Heart right ventricle (tissue), 16 donors: ENCODE results near the gene MAD1L1. TPM values are rescaled to one million over a fixed set of nuclear protein-coding genes. Genes with fewer than 3 reads are reported as not detected.

ENCODE experiments used
- ATAC-seq, 8 donors: fragments of 200-7000 bp; cut with Tn5 transposase; one replicate each; pipeline ENCODE4 v1.9.1; 2020; ENCODE audit warnings: mild to moderate bottlenecking in 8 of 8, moderate library complexity in 8 of 8, moderate number of reproducible peaks in 1 of 8
- DNase-seq, 2 donors: peaks; one replicate each; pipeline ENCODE4 v3.0.0-alpha.2; 2020
- H3K27ac ChIP-seq, 10 donors: fragments of 200-600 bp; sonication (generic) in 2 of 10; one replicate each; pipeline versions ENCODE4 v1.5.0 to v1.8.0; 2020 to 2022; ENCODE audit warnings: mild to moderate bottlenecking in 3 of 10
- H3K27me3 ChIP-seq, 7 donors: fragments of 200-600 bp; one replicate each; pipeline ENCODE4 v1.8.0; 2021 to 2022; ENCODE audit warnings: mild to moderate bottlenecking in 2 of 7
- H3K36me3 ChIP-seq, 9 donors: fragments of 200-600 bp; sonication (generic) in 1 of 9; one replicate each; pipeline versions ENCODE4 v1.5.0 to v1.8.0; 2020 to 2022; ENCODE audit warnings: mild to moderate bottlenecking in 2 of 9
- H3K4me1 ChIP-seq, 9 donors: fragments of 200-600 bp; sonication (generic) in 1 of 9; one replicate each; pipeline versions ENCODE4 v1.5.0 to v1.8.0; 2020 to 2022; ENCODE audit warnings: mild to moderate bottlenecking in 4 of 9
- H3K4me3 ChIP-seq, 10 donors: fragments of 200-600 bp; sonication (generic) in 2 of 10; one replicate each; pipeline versions ENCODE4 v1.5.0 to v1.8.0; 2020 to 2022; ENCODE audit warnings: mild to moderate bottlenecking in 7 of 10, moderate library complexity in 2 of 10
- H3K9me3 ChIP-seq, 11 donors: fragments of 200-600 bp in 10 of 11; sonication (generic) in 2 of 11; one replicate each; pipeline versions ENCODE4 v1.5.0 to v1.8.0; 2013 to 2022; ENCODE audit warnings: mild to moderate bottlenecking in 2 of 11, control low read depth in 1 of 11, moderate library complexity in 1 of 11
- CTCF ChIP-seq, 9 donors: fragments of 200-600 bp; sonication (generic) in 2 of 9; IDR thresholded peaks; one replicate each; pipeline versions ENCODE4 v1.5.0 to v1.8.0; 2021 to 2022; ENCODE audit warnings: antibody characterized with exemption in 9 of 9, mild to moderate bottlenecking in 5 of 9, moderate library complexity in 1 of 9
- WGBS, 2 donors: extraction: QIAGEN DNeasy Blood & Tissue Kit; methylation state at CpG; one replicate each; pipeline ENCODE4 v1.1.7; 2013; ENCODE audit warnings: inconsistent platforms in 1 of 2; 5-methylcytosine and 5-hydroxymethylcytosine counted together
- intact Hi-C, 10 donors: fragments of 100-400 bp; cut with DNase I; formaldehyde crosslinking; loops; one replicate each; pipeline versions ENCODE4 v1.11.1 to v1.14.2; 2022
- polyA plus RNA-seq, 2 donors: library from polyadenylated mRNA; stranded (reverse); fragments of 200-250 nt; gene quantifications; one replicate each; pipeline ENCODE4 v1.2.3, GENCODE V29; 2013
- total RNA-seq, 10 donors: library from RNA; stranded (reverse); fragmentation: NEBNext Ultra II Directional in 3 of 10; extraction: Animal tissue kit (Norgen Biotek cat#: 25700) in 3 of 10; gene quantifications; one replicate each; pipeline versions ENCODE4 v1.2.1 to v1.2.4, GENCODE V29; 2021 to 2023
- donor health status: Arrhythmogenic right ventricular cardiomyopathy.
- donor health status: ischemic (EF 13 %, LVEDD 7.1; RV severe dilation, severe dysfunction).
- donor health status: healthy with polysubstance abuse.
- donor health status: DM: no; HTN: yes; CAD: no.
- donor health status: DM: no; HTN: no; CAD: no.
- donor health status: ischemic (EF 25% LVEDD 6.9; RV normal size, moderate dysfunction).
- donor health status: ischemic (EF 25% LVEDD 5.7; RV mildly dilated, moderate dysfunction).
- donor health status: healthy.
- donor health status: DM: yes; HTN: yes; CAD: no.
- donor health status: Ischemic cardiomyopathy.
- donor health status: ischemic (EF 35%, LVEDD 5.7; RV mildly dilated, moderate dysfunction).
- donor health status: nonischemic (EF 11% LVEDD 7.7; RV severe dilation, severe dysfunction).
- donor health status: DM: yes; HTN: yes; CAD: no.
- donor health status: PGD.
- donor health status: ischemic (EF 29% LVEDD 5.4; RV normal size, mild dysfunction).
- donor health status: nonischemic (EF 23%, LVEDD 6.1; RV moderate dilation, normal function).

The MAD1L1 gene
- total and polyA plus RNA-seq, 12 donors = 13.8 to 46.8 (median 20.2) TPM

- Histone ChIP-seq H3K9me3 (no peaks in the 10 kb centered on the region), H3K36me3 (peaks cover 0 to 29% (median 0%) of the 10 kb centered on the region in 9 donors), H3K4me3 (no peak overlapping the region), H3K27me3 (no peaks in the 10 kb centered on the region), H3K4me1 (peaks cover 4 to 27% (median 14%) of the 10 kb centered on the region in 9 donors), H3K27ac (no peak overlapping the region)
- ATAC-seq (no peak), DNase-seq (no peak)
- TF ChIP-seq CTCF (IDR thresholded peaks at IDR 0.05) = no peak
- WGBS, 2 donors = 94 to 96% methylated on average over 26 of the region's 26 CpGs
- intact Hi-C loops = no loop called here
Observed at GRCh38 chr7:1890289-1891235, 342.2 kb downstream of the MAD1L1 start.

DNA sequence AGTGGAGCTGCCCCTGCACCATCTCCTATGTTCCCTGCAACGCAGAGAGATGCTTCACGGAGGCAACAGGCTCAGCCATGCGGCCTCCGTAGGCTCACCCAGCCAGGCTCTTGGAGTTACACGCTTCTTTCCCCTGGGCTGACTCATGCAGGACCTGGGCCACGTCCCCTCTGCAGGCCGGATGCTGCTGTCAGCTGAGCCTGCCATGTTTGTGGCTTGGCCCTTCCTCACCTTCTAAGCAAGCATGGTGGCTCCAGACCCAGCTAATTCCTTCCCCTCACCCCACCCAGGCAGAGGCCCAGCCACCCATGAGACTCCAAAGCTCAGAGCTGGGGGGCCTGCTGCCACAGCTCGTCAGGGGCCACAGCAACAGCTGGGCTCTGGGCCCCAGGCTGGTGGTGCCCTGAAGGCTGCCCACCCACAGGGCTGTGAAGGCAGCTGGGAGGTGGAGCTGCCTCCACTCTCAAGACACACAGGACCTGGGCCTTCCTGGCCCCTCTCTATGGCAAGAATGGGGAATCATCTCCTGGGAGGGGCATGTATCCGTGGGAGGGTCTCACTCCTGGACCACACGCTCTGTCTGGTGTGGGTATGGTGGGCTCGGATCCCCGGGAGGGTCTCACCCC, 343.1 kb downstream of the MAD1L1 start:
- H3K27me3 ChIP-seq = no peaks in the 10 kb centered on the region
- intact Hi-C loops = loop anchor here in 1 of 10 donors (10.0 kb wide), 1 partner anchor 315 kb away; no protein-coding TSS in a partner anchor
- H3K9me3 ChIP-seq = no peaks in the 10 kb centered on the region
- no peak for ATAC-seq
- TF ChIP-seq CTCF (IDR thresholded peaks at IDR 0.05) = no peak
- H3K27ac ChIP-seq = no peak overlapping the region
- no peak overlapping the region for H3K4me3 ChIP-seq
- H3K4me1 ChIP-seq = peaks cover 0 to 19% (median 10%) of the 10 kb centered on the region in 9 donors
- H3K36me3 ChIP-seq = peaks cover 0 to 25% (median 0%) of the 10 kb centered on the region in 9 donors
- WGBS, 2 donors = 95 to 96% methylated on average over 12 of the region's 12 CpGs
- no peak for DNase-seq

GRCh38 chr7:1889091-1889490, 343.7 kb downstream of the MAD1L1 start:
- H3K36me3 ChIP-seq = peaks cover 0 to 25% (median 0%) of the 10 kb centered on the region in 9 donors
- peaks cover 0 to 21% (median 12%) of the 10 kb centered on the region in 9 donors for H3K4me1 ChIP-seq
- H3K27me3 ChIP-seq = no peaks in the 10 kb centered on the region
- H3K4me3 ChIP-seq = no peak overlapping the region
- no peak overlapping the region for H3K27ac ChIP-seq
- ATAC-seq (no peak), DNase-seq (no peak)
- no peak for TF ChIP-seq CTCF (IDR thresholded peaks at IDR 0.05)
- 92 to 93% methylated on average over 11 of the region's 11 CpGs for WGBS, 2 donors
- H3K9me3 ChIP-seq = no peaks in the 10 kb centered on the region
- intact Hi-C loops = loop anchor here in 1 of 10 donors (10.0 kb wide), 1 partner anchor 316 kb away; no protein-coding TSS in a partner anchor

DNA sequence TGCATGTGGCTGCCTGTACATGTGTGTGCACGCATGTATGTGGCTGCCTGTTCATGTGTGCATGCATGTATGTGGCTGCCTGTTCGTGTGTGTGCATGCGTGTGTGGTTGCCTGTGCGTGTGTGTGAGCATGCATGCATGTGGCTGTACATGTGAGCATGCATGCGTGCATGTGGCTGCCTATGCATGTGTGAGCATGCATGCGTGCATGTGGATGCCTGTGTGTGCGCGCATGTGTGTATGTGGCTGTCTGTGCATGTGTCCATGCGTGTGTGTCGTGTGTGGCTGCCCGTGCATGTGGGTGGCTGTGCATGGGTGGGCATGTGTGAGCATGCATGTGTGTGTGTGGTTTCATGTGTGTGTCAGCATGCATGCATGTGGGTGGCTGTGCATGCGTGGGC, 344.3 kb downstream of the MAD1L1 start:
- H3K36me3 ChIP-seq = peaks cover 0 to 25% (median 0%) of the 10 kb centered on the region in 9 donors
- no peak for ATAC-seq
- intact Hi-C loops = loop anchor here in 1 of 10 donors (10.0 kb wide), 1 partner anchor 316 kb away; no protein-coding TSS in a partner anchor
- no peak overlapping the region for H3K4me3 ChIP-seq
- no peak for TF ChIP-seq CTCF (IDR thresholded peaks at IDR 0.05)
- no peaks in the 10 kb centered on the region for H3K27me3 ChIP-seq
- H3K9me3 ChIP-seq = no peaks in the 10 kb centered on the region
- no peak overlapping the region for H3K27ac ChIP-seq
- peaks cover 0 to 16% (median 13%) of the 10 kb centered on the region in 9 donors for H3K4me1 ChIP-seq
- 87 to 97% methylated on average over 12 of the region's 12 CpGs for WGBS, 2 donors
- DNase-seq = no peak
